ENCODE measurements around the gene NPC1.

DNA sequence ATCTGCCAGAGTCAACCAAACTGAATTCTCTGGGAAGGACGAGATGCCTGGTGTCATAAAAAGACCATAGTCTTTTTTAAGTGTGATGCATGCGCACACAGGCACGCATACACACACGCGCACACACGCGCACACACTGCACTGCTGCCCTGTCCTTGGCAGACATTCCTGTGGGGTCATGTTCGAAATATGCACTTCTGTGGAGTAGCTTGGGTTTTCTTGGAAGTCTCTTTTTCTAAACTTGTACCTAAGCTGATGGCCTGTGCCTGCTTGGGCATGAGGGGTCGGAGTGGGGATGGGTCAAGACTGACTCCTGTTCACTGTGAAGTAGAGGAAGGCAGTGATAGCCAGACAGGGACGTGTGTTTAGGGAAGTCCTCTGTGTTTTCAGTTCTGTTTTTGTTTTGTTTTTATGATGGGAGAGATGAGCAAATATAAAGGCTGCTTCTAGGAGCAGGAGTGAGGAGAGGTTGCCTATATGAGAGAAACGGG is 87.0 kb downstream of the NPC1 start:
- TF ChIP-seq, protein P1, sequence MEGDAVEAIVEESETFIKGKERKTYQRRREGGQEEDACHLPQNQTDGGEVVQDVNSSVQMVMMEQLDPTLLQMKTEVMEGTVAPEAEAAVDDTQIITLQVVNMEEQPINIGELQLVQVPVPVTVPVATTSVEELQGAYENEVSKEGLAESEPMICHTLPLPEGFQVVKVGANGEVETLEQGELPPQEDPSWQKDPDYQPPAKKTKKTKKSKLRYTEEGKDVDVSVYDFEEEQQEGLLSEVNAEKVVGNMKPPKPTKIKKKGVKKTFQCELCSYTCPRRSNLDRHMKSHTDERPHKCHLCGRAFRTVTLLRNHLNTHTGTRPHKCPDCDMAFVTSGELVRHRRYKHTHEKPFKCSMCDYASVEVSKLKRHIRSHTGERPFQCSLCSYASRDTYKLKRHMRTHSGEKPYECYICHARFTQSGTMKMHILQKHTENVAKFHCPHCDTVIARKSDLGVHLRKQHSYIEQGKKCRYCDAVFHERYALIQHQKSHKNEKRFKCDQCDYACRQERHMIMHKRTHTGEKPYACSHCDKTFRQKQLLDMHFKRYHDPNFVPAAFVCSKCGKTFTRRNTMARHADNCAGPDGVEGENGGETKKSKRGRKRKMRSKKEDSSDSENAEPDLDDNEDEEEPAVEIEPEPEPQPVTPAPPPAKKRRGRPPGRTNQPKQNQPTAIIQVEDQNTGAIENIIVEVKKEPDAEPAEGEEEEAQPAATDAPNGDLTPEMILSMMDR (IDR thresholded peaks at IDR 0.05; ENCODE audit: low read depth, low read length, poor library complexity, severe bottlenecking): no peak
- no peak for TF ChIP-seq EZH2phosphoT487 (IDR thresholded peaks at IDR 0.05; ENCODE audit: borderline replicate concordance, low read length)
